ENCODE data around the gene PPM1L. TPM values are rescaled to one million over a fixed set of nuclear protein-coding genes. Genes with fewer than 3 reads are reported as not detected.

The PPM1L gene
- total RNA-seq, 2 donors from 2014 or later: 13.3 to 25.3 TPM

DNA sequence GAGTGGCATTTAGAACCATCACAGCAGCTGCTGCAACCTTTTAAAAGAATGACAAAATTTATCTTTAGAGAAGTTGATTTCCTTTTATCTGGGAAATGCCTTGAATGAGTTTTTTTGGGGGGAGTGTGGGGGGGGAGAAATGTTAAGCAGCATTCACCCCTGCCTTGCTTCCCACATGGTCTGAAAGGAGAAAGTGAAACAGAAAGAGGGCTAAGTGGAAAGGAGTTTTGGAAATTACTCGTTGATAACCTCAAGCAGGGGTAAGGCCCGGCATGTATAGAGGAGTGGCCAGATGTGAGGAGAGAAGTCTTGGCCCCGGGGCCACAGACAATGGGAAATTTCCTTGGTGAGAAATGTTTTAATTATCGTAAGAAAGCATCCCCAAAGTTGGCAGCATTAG lies 325.6 kb downstream of the PPM1L start:
- no peak for TF ChIP-seq CTCF (IDR thresholded peaks at IDR 0.05)
- H3K4me1 ChIP-seq (ENCODE audit: control insufficient read depth in 1 of 2, low read depth in 2 of 2): peaks cover 0 to 12% of the 10 kb centered on the region in 2 donors
- ATAC-seq (ENCODE audit: insufficient number of reproducible peaks, low FRiP score, low read depth) (no peak), DNase-seq (ENCODE audit: low spot score) (no peak)
- no peaks in the 10 kb centered on the region for H3K27me3 ChIP-seq (replicated peaks; ENCODE audit: insufficient read depth)
- no peaks in the 10 kb centered on the region for H3K9me3 ChIP-seq
- peak overlapping the region; percentile 33 for H3K4me3 ChIP-seq
- H3K36me3 ChIP-seq: peaks cover 8% of the 10 kb centered on the region
- no peak overlapping the region for H3K27ac ChIP-seq

GRCh38 chr3:161082063-161082462 lies 326.0 kb downstream of the PPM1L start:
- DNase-seq (ENCODE audit: low spot score): no peak
- H3K4me3 ChIP-seq: peak overlapping the region; percentile 33
- TF ChIP-seq CTCF (IDR thresholded peaks at IDR 0.05): no peak
- H3K27me3 ChIP-seq (replicated peaks; ENCODE audit: insufficient read depth): no peaks in the 10 kb centered on the region
- H3K36me3 ChIP-seq: peaks cover 13% of the 10 kb centered on the region
- H3K27ac ChIP-seq: no peak overlapping the region
- H3K9me3 ChIP-seq: no peaks in the 10 kb centered on the region
- ATAC-seq (ENCODE audit: insufficient number of reproducible peaks, low FRiP score, low read depth): no peak
- peaks cover 0 to 12% of the 10 kb centered on the region in 2 donors for H3K4me1 ChIP-seq (ENCODE audit: control insufficient read depth in 1 of 2, low read depth in 2 of 2)

- ATAC-seq (ENCODE audit: insufficient number of reproducible peaks, low FRiP score, low read depth) (no peak), DNase-seq (ENCODE audit: low spot score) (no peak)
- H3K4me1 ChIP-seq (ENCODE audit: control insufficient read depth in 1 of 2, low read depth in 2 of 2): peaks cover 0 to 12% of the 10 kb centered on the region in 2 donors
- no peaks in the 10 kb centered on the region for H3K27me3 ChIP-seq (replicated peaks; ENCODE audit: insufficient read depth)
- no peak overlapping the region for H3K4me3 ChIP-seq
- no peak overlapping the region for H3K27ac ChIP-seq
- H3K9me3 ChIP-seq: no peaks in the 10 kb centered on the region
- no peak for TF ChIP-seq CTCF (IDR thresholded peaks at IDR 0.05)
- peaks cover 13% of the 10 kb centered on the region for H3K36me3 ChIP-seq
These were observed 327.1 kb downstream of the PPM1L start for GRCh38 chr3:161083131-161083530.

DNA sequence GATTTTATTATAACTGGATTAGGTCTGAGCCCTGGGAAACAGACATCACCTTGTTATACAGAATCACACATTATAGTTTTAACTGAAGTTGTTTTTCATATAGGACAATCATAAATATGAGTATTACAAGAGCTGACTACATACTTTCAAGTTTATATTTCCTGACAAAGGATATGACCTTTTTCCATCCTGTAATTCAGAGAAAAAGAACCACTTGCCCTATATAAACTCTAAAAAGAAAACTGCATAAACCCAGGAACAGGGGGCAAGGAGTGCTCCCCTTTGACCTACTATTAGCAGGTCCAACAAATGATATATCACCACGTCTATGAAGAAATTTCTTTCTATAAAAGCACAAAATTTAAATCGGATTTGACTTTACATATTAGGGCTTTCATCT lies 328.2 kb downstream of the PPM1L start:
- no peak overlapping the region for H3K4me3 ChIP-seq
- H3K4me1 ChIP-seq (ENCODE audit: control insufficient read depth in 1 of 2, low read depth in 2 of 2): peaks cover 0 to 12% of the 10 kb centered on the region in 2 donors
- TF ChIP-seq CTCF (IDR thresholded peaks at IDR 0.05): no peak
- no peak for DNase-seq (ENCODE audit: low spot score)
- no peaks in the 10 kb centered on the region for H3K27me3 ChIP-seq (replicated peaks; ENCODE audit: insufficient read depth)
- H3K36me3 ChIP-seq: peaks cover 13% of the 10 kb centered on the region
- H3K27ac ChIP-seq: no peak overlapping the region
- no peak for ATAC-seq (ENCODE audit: insufficient number of reproducible peaks, low FRiP score, low read depth)
- H3K9me3 ChIP-seq: no peaks in the 10 kb centered on the region

DNA sequence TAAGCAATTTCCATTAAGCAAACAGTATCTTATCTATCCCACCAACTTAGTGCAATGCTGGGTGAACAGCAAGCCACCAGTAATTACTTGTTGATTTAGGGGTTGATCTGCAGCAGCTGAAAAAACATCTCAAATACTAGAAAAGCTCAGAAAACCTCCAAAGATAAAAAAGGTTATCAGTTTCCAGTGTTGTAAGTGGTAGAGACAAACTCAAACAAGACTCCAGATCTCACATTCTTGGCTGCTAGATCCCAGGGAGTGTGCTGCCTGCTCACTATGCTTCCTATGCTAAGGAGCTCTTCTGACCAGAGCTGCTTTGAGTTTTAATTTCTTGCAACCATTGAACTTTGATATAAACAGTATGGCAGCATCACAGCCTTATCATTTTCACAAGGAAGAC lies 337.9 kb downstream of the PPM1L start:
- TF ChIP-seq CTCF (IDR thresholded peaks at IDR 0.05): no peak
- Histone ChIP-seq H3K4me1 (ENCODE audit: control insufficient read depth in 1 of 2, low read depth in 2 of 2) (no peaks in the 10 kb centered on the region), H3K4me3 (no peak overlapping the region), H3K27ac (no peak overlapping the region), H3K27me3 (replicated peaks; ENCODE audit: insufficient read depth) (no peaks in the 10 kb centered on the region), H3K9me3 (no peaks in the 10 kb centered on the region), H3K36me3 (peaks cover 6% of the 10 kb centered on the region)
- no peak for ATAC-seq (ENCODE audit: insufficient number of reproducible peaks, low FRiP score, low read depth)
- DNase-seq (ENCODE audit: low spot score): no peak

Data from thoracic aorta (tissue), 2 donors.